ENCODE data around the gene PRKCQ. TPM values are rescaled to one million over a fixed set of nuclear protein-coding genes. Genes with fewer than 3 reads are reported as not detected.

PRKCQ gene
- total RNA-seq, 1 experiment from 2014 or later, result 0.27 TPM

- in situ Hi-C loops (cut with HindIII; ENCODE audit: low sequenced_read_pairs), result no loop called here
- peak; percentile 89 for DNase-seq (ENCODE audit: low spot score)
Observed at GRCh38 chr10:6401558-6402348, 178.3 kb downstream of the PRKCQ start.

- DNase-seq (ENCODE audit: low spot score), result no peak
- in situ Hi-C loops (cut with HindIII; ENCODE audit: low sequenced_read_pairs), result no loop called here
Observed at GRCh38 chr10:6400821-6401465, 179.1 kb downstream of the PRKCQ start.

DNA sequence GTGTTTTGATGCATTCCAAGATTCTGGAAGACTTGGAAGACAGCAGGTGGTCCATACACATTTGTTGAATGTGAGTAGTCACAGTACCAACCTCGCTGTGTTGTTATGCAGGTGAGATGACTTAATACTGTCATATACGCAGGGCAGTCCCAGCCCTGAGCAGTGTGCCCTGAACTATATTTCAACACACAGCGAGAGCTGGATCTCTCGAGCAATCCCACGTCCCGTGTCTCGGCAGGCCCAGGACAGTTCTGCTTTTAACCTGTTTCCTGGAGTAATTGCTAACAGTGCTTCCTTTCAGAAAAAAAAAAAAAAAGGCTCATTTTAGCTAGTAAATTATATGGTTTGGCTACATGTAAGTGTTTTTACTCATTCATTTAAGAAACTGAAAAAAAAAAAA is 179.7 kb downstream of the PRKCQ start:
- in situ Hi-C loops (cut with HindIII; ENCODE audit: low sequenced_read_pairs), result no loop called here
- no peak for DNase-seq (ENCODE audit: low spot score)

DNA sequence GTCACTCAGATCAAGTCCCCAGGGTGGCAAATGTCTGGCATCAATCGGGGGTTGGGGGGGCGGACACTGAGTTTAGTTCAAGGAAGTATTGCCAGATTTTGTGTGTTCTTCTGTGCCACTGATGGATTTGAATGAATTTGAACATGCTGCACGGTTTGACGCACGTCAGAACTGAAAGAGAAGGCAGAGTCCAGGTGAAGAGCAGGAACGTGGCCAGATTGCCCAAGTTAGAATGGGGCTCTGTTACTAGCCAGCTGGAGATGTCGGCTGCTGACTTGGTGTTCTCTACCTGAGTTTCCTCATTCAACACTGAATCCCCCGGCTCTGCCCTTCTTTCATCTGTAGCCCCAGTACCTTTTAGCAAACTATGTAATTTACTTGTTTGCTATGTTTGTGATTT is 180.2 kb downstream of the PRKCQ start:
- DNase-seq (ENCODE audit: low spot score), result no peak
- in situ Hi-C loops (cut with HindIII; ENCODE audit: low sequenced_read_pairs), result no loop called here

GRCh38 chr10:6399231-6399741 is 180.8 kb downstream of the PRKCQ start:
- in situ Hi-C loops (cut with HindIII; ENCODE audit: low sequenced_read_pairs), result no loop called here
- peak; percentile 35 for DNase-seq (ENCODE audit: low spot score)

DNA sequence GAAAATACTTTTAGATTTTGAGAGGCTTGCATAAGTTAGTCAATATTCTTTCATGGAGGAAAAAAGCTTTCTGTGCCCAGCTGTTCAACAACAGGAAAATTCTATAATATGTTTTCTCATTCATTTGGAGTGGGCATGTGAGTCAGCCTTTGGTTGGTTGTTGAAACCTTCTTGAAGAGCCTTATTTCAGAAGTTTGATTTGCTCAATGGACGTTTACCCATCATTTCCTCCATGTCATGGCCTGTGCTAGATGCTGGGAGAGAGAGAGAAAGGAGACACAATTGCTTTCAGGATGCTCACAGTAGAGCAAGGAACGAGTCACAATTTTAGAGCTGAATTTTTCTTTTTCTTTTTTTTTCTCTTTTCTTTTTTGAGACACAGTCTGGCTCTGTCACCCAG is 181.7 kb downstream of the PRKCQ start:
- in situ Hi-C loops (cut with HindIII; ENCODE audit: low sequenced_read_pairs), result no loop called here
- no peak for DNase-seq (ENCODE audit: low spot score)

GRCh38 chr10:6396652-6397051 is 183.4 kb downstream of the PRKCQ start:
- in situ Hi-C loops (cut with HindIII; ENCODE audit: low sequenced_read_pairs), result no loop called here
- DNase-seq (ENCODE audit: low spot score), result no peak

GRCh38 chr10:6396226-6396625 is 183.8 kb downstream of the PRKCQ start:
- in situ Hi-C loops (cut with HindIII; ENCODE audit: low sequenced_read_pairs), result no loop called here

DNA sequence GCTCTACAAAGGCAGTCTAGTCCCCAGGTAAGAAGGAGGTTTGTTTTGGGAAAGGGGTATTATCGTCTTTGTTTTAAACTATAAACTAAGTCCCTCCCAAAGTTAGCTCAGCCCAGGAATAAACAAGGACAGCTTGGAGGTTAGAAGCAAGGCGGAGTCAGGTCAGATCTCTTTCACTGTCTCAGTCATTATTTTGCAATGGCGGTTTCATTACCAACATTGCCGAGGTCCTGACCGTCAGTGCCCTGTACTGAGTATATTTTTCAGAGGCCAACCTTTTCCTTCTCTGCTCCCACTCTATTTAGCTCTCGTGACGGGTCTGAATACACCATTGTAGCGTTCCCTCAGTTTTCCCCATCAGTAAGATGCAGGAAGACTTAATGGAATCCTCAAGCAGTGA is 184.5 kb downstream of the PRKCQ start:
- no peak for DNase-seq (ENCODE audit: low spot score)

More at GRCh38 chr10:6396226-6396625, 183.8 kb downstream of the PRKCQ start:
- DNase-seq (ENCODE audit: low spot score), result no peak

DNA sequence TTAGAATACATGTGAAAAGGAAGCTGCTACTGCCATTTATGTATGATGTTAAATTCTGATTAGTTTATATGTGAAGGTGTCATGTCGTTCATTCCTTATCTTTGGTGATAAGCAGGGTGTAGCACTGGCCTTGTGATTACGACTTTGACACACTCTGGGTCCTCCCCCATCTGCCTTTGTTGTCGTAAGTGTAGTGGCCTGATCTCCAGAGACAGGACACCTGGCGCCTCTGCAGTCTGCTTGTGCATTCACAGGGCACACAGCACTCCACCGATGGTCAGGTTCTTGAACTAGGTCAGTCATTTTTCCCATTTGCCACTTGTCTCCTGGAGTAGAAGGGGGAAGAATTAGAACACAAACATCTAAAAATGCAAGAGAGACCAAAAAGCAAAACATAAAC is 186.0 kb downstream of the PRKCQ start:
- no peak for DNase-seq (ENCODE audit: low spot score)
- in situ Hi-C loops (cut with HindIII; ENCODE audit: low sequenced_read_pairs), result no loop called here

More for the DNA sequence above, 184.5 kb downstream of the PRKCQ start:
- in situ Hi-C loops (cut with HindIII; ENCODE audit: low sequenced_read_pairs), result no loop called here

DNA sequence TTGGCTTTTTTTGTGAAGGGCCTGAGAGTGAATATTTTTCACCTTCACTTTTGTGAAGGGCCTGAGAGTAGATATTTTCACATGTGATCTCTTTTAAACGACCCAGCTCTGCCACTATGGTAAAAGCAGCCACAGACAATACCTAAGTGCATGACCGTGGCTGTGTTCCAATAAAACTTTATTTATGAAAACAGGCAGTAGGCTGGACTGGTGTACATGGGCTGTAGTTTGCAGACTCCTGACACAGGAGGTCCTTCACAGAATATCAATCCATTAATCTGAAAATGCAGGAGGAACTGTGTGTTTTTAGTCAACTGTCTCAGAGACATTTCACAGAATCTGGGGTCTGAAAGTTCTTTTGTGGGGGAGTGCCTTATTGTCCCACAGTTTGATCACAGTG is 186.9 kb downstream of the PRKCQ start:
- in situ Hi-C loops (cut with HindIII; ENCODE audit: low sequenced_read_pairs), result no loop called here
- no peak for DNase-seq (ENCODE audit: low spot score)

GRCh38 chr10:6390213-6390845 is 189.7 kb downstream of the PRKCQ start:
- DNase-seq (ENCODE audit: low spot score), result no peak
- in situ Hi-C loops (cut with HindIII; ENCODE audit: low sequenced_read_pairs), result no loop called here

DNA sequence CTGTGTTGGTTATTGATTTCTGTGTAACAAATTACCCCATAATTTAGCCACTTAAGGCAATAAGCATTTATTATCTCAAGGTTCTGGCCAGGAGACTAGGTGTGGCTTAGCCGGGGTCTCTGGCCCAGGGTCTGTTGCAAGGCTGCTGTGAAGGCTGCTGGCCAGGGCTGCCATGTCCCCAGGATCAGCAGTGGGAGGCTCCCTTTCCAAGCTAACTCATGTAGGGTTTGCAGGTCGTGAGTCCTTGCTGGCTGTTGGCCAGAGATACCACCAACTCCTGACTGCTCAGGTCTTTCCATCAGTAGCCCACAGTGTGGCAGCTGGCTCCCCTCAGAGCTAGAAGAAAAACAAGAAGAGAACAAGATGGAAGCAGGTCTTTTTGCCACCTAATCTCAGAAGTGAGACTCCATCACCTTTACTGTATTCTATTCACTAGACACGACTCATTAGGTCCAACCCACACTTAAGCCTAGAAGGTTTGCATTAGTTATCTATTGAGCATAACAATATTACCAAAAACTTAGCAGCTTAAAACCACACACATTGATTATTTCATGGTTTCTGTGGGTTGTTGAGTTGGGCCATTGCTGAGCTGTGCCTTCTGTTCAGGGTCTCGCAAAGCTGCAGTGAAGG is 191.7 kb downstream of the PRKCQ start:
- in situ Hi-C loops (cut with HindIII; ENCODE audit: low sequenced_read_pairs), result no loop called here
- no peak for DNase-seq (ENCODE audit: low spot score)

DNA sequence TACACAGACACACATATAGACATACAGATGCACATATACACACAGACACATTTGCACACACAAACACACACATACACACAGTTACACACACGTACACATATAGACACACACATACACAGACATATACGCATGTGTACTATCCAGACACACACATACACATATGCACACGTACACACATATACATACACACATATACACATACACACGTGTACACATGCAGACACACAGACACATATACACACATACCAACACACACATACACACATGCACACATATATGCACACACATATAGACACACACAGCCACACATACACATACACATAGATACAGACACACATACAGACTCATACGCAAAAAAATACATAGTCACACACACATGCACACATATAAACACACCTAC is 193.1 kb downstream of the PRKCQ start:
- no peak for DNase-seq (ENCODE audit: low spot score)
- in situ Hi-C loops (cut with HindIII; ENCODE audit: low sequenced_read_pairs), result no loop called here

DNA sequence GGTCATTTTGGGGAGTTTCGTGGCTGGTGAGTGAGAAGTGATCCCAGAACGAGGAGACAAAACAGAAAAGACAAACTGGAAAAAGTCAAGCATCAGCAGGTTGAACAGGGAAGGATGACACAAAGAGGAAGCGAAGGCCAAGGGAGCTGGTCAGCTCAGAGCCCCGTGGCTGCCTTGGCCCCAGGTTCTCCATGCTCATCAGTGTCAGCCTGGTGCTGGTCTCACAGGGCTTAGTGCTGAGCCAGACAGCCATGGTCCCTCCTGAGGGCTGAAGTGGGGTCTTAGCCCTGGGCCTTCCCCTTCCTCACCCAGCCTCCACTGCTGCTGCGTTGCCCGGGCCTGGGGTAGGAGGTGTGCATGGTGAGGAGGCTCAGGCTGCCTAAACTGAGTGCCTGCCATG is 193.7 kb downstream of the PRKCQ start:
- no peak for DNase-seq (ENCODE audit: low spot score)
- in situ Hi-C loops (cut with HindIII; ENCODE audit: low sequenced_read_pairs), result no loop called here

DNA sequence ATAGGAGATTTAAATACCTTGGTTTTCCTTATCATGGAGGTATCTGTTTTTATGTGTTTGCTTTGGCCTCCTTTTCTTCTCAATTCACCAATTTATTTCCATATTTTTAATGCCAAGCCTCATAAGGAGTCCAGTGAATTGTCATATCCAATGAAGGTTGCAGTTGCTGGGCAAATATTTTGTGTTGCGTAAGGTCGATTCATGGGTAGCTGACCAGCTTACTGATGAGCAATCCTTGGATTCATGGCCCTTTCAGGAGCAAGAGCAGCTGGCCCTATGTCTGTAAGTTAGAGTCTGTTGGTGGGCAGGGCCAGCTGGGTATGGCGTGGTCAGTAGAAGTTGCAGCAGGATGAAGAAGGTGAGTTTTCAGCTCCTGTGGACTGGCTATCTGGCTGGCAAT is 194.4 kb downstream of the PRKCQ start:
- DNase-seq (ENCODE audit: low spot score), result no peak
- in situ Hi-C loops (cut with HindIII; ENCODE audit: low sequenced_read_pairs), result no loop called here

DNA sequence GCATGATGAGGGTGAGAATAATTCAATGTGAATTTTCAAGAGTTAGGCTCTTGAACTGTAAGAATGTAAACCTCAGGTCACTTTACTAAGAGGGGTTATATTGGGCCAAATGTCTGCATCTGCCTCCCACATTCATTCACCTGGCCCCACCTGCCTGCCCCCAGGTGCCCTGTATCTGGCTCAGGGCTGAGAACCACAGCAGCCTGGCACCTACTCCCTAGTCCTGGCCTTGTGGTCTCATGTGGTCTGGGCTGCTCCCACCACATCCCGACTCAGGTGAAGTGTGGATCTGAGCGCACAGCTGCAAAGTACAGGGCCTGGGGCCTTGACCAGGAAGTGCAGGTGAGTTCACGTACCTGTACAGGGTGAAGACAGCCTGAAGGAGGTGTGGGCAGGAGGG is 195.2 kb downstream of the PRKCQ start:
- in situ Hi-C loops (cut with HindIII; ENCODE audit: low sequenced_read_pairs), result no loop called here

GRCh38 chr10:6384031-6384430 is 196.0 kb downstream of the PRKCQ start:
- DNase-seq (ENCODE audit: low spot score), result no peak
- in situ Hi-C loops (cut with HindIII; ENCODE audit: low sequenced_read_pairs), result no loop called here

More for the DNA sequence above, 195.2 kb downstream of the PRKCQ start:
- DNase-seq (ENCODE audit: low spot score), result no peak

DNA sequence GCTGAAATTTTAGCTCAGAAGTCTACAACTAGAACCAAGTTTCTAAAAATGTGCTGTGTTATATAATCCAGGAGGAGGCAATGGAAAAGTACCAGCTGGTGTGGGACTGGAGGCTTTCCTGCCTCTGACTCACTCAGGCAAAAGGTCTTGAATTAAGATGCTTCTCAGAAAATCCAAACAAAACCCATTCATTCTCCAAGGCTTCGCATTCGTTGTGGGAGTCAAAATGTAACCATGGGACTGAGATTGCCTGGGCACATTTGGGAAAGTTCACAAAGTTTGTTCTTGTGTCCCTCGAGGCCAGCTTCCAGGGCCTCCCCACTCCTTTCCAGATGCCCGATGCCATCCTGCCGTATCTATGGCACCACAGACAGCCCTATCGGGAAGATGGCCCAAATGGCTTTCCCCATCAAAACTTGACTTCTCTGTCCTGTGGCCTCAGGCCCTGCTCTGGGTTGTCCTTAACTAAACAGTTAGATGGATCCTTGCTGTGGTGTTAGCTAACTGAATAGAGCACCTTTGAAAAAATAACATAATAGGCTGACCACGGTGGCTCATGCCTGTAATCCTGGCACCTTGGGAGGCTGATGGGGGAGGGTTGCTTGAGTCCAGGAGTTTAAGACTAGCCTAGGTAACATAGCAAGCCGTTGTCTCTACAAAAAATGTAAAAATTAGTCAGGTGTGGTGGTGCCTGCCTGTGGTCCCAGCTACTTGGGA is 196.8 kb downstream of the PRKCQ start:
- in situ Hi-C loops (cut with HindIII; ENCODE audit: low sequenced_read_pairs), result no loop called here

More for the DNA sequence above, 196.8 kb downstream of the PRKCQ start:
- DNase-seq (ENCODE audit: low spot score), result peak; percentile 59
